ENCODE results near the gene MMP10. TPM values are rescaled to one million over a fixed set of nuclear protein-coding genes. Genes with fewer than 3 reads are reported as not detected.

MMP10 gene
- total and polyA plus RNA-seq, 7 donors = 0.14 to 0.17 TPM; not detected in 5

DNA sequence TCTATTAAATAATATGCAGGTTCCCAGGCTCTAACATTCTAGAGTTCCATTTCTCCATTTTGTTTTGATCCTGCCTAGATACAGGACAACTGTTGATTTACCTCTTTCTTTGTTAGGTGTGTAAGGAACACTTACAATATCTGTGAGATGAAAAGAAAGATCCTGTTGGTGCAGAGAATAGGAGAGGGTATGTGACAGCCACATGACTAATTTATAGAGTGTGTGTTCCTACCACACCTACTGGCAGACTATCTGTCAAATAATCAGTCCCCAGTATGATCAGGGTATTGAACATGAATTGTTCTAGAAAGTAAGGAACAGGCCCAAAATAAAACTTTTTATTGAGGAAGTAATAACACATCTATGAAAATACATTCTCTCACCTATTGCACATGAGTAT is 10.2 kb downstream of the MMP10 start:
- H3K4me3 ChIP-seq = no peak overlapping the region
- DNase-seq (no peak), ATAC-seq (no peak)
- H3K9me3 ChIP-seq = no peaks in the 10 kb centered on the region
- H3K4me1 ChIP-seq = no peaks in the 10 kb centered on the region
- no peaks in the 10 kb centered on the region for H3K36me3 ChIP-seq (ENCODE audit: insufficient read depth in 1 of 2, low read depth in 1 of 2)
- TF ChIP-seq, protein P1, sequence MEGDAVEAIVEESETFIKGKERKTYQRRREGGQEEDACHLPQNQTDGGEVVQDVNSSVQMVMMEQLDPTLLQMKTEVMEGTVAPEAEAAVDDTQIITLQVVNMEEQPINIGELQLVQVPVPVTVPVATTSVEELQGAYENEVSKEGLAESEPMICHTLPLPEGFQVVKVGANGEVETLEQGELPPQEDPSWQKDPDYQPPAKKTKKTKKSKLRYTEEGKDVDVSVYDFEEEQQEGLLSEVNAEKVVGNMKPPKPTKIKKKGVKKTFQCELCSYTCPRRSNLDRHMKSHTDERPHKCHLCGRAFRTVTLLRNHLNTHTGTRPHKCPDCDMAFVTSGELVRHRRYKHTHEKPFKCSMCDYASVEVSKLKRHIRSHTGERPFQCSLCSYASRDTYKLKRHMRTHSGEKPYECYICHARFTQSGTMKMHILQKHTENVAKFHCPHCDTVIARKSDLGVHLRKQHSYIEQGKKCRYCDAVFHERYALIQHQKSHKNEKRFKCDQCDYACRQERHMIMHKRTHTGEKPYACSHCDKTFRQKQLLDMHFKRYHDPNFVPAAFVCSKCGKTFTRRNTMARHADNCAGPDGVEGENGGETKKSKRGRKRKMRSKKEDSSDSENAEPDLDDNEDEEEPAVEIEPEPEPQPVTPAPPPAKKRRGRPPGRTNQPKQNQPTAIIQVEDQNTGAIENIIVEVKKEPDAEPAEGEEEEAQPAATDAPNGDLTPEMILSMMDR (IDR thresholded peaks at IDR 0.05) = no peak
- no peaks in the 10 kb centered on the region for H3K27me3 ChIP-seq (ENCODE audit: insufficient read depth in 3 of 3, low read length in 2 of 3)
- intact Hi-C loops (cut with DNase I) = no loop called here
- H3K27ac ChIP-seq = no peak overlapping the region

DNA sequence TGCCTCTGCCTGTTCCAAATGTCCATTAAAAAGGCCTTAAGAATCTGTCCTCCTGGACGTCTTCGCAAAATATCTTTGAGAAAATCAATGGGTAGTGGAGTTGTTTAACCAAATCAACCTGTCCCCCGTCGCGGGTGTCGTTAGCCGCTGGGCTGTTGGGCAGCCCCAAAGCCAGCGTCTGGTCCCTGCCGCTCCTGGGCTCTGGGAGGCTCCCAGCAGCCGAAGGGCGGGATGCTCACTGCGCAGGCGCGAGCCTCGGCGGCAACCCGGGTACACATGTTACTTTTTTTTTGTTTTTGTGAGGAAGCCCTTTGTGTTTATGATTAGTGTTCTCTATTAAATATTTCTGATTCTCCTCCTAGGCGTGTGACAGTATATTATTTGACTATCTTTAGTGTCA is 12.6 kb downstream of the MMP10 start:
- Histone ChIP-seq H3K36me3 (ENCODE audit: insufficient read depth in 1 of 2, low read depth in 1 of 2) (no peaks in the 10 kb centered on the region), H3K4me3 (no peak overlapping the region), H3K9me3 (no peaks in the 10 kb centered on the region), H3K27me3 (ENCODE audit: insufficient read depth in 3 of 3, low read length in 2 of 3) (no peaks in the 10 kb centered on the region), H3K27ac (no peak overlapping the region), H3K4me1 (no peaks in the 10 kb centered on the region)
- TF ChIP-seq, protein P1 (IDR thresholded peaks at IDR 0.05) = no peak
- ATAC-seq (no peak), DNase-seq (no peak)
- WGBS, 3 donors = 57 to 72% (median 65%) methylated on average over 18 of the region's 18 CpGs
- intact Hi-C loops (cut with DNase I) = no loop called here

DNA sequence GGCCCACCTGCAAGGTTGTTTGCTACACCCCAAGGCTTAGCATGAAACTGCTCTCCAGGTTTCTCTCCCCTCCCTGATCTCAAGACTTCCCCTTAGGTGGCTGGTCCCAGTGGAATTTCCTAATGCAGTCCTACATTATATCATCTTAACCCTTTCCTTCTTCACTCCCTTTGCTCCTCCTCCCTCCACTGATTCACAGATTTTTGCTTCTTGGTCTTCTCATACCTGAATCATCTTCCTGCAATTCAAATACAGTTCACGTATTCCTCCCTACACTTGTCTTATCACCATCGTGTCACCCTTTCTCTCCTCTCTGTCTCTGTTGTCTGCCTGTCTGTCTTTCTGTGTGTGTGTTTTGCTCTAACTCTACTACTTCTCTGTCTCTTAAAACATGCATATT is 17.0 kb downstream of the MMP10 start:
- 81 to 88% (median 86%) methylated on average over 2 of the region's 2 CpGs for WGBS, 3 donors
- Histone ChIP-seq H3K4me1 (no peaks in the 10 kb centered on the region), H3K27ac (no peak overlapping the region), H3K9me3 (no peaks in the 10 kb centered on the region), H3K27me3 (ENCODE audit: insufficient read depth in 3 of 3, low read length in 2 of 3) (no peaks in the 10 kb centered on the region), H3K4me3 (no peak overlapping the region), H3K36me3 (ENCODE audit: insufficient read depth in 1 of 2, low read depth in 1 of 2) (no peaks in the 10 kb centered on the region)
- ATAC-seq (no peak), DNase-seq (no peak)
- intact Hi-C loops (cut with DNase I) = no loop called here
- TF ChIP-seq, protein P1 (IDR thresholded peaks at IDR 0.05) = no peak

DNA sequence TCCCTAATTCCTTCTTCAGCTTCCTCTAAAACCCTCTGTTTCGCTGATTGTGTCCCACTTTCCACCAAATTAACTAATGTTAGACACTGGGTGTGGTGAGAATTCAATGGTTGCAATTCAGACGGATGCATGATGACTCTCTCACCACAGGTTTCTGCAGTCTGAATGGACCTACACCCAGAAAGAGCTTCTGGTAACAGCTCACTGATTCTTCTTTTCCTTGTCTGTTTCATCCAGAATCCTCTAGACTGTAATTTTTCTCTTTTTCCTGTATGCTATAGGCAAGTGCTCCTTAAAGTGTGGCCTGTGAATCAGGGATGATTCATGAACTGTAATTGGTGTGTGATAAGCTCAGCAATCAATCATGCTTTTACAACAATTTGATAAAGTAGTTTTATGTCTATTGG is 18.1 kb downstream of the MMP10 start:
- 22 to 53% (median 47%) methylated on average over 2 of the region's 2 CpGs for WGBS, 3 donors
- no peaks in the 10 kb centered on the region for H3K9me3 ChIP-seq

More for the DNA sequence above, 18.1 kb downstream of the MMP10 start:
- TF ChIP-seq, protein P1 (IDR thresholded peaks at IDR 0.05) = no peak
- DNase-seq (no peak), ATAC-seq (no peak)
- Histone ChIP-seq H3K27ac (no peak overlapping the region), H3K4me3 (no peak overlapping the region), H3K4me1 (no peaks in the 10 kb centered on the region), H3K36me3 (ENCODE audit: insufficient read depth in 1 of 2, low read depth in 1 of 2) (no peaks in the 10 kb centered on the region), H3K27me3 (ENCODE audit: insufficient read depth in 3 of 3, low read length in 2 of 3) (no peaks in the 10 kb centered on the region)
- intact Hi-C loops (cut with DNase I) = no loop called here

Data from psoas muscle (tissue), 8 donors.